ENCODE measurements around the gene DBNDD2.

DNA sequence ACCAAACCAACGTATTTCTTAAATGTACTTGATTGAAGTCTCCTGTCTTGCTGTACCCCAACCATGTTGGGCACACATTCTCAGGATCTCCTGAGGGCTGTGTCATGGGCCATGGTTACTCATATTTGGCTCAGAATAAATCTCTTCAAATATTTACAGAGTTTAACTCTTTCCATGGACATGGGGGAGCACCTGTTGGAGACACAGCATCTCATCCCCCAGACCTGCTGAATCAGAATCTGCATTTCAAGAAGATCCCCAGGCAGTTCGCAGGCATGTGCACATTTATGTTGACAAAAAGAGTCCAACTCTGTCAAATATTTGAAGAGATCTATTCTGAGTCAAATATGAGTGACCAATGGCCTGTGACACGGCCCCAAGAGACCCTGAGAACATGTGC is 32.3 kb downstream of the DBNDD2 start:
- no peak for TF ChIP-seq POLR2A (IDR thresholded peaks at IDR 0.05)
- TF ChIP-seq, protein P1, sequence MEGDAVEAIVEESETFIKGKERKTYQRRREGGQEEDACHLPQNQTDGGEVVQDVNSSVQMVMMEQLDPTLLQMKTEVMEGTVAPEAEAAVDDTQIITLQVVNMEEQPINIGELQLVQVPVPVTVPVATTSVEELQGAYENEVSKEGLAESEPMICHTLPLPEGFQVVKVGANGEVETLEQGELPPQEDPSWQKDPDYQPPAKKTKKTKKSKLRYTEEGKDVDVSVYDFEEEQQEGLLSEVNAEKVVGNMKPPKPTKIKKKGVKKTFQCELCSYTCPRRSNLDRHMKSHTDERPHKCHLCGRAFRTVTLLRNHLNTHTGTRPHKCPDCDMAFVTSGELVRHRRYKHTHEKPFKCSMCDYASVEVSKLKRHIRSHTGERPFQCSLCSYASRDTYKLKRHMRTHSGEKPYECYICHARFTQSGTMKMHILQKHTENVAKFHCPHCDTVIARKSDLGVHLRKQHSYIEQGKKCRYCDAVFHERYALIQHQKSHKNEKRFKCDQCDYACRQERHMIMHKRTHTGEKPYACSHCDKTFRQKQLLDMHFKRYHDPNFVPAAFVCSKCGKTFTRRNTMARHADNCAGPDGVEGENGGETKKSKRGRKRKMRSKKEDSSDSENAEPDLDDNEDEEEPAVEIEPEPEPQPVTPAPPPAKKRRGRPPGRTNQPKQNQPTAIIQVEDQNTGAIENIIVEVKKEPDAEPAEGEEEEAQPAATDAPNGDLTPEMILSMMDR (IDR thresholded peaks at IDR 0.05), result no peak
